GM13977 (cell line): ENCODE data around the gene ASIC2.

ENCODE experiments used
- DNase-seq: peaks from one replicate; pipeline ENCODE4 v3.0.0; 2012; ENCODE audit warnings: low spot score
- in situ Hi-C: fragments of 300-500 bp; cut with MboI; formaldehyde crosslinking; loops from one replicate; pipeline ENCODE4 v1.12.0; 2022; ENCODE audit warnings: low sequenced_read_pairs, low pct_unique_long_range_greater_than_20kb, mixed read lengths, inconsistent platforms; ENCODE audit not compliant: unreplicated experiment
- TF ChIP-seq, protein P1 (sequence below): IDR thresholded peaks from 2 replicates; pipeline ENCODE4 v1.5.1; 2012; ENCODE audit warnings: mild to moderate bottlenecking, control low read depth; ENCODE audit not compliant: insufficient read depth; ENCODE audit errors: extremely low read depth, missing control alignments

ASIC2 gene

GRCh38 chr17:33280162-33280943, 12.7 kb downstream of the ASIC2 start:
- in situ Hi-C loops = no loop called here
- TF ChIP-seq, protein P1, sequence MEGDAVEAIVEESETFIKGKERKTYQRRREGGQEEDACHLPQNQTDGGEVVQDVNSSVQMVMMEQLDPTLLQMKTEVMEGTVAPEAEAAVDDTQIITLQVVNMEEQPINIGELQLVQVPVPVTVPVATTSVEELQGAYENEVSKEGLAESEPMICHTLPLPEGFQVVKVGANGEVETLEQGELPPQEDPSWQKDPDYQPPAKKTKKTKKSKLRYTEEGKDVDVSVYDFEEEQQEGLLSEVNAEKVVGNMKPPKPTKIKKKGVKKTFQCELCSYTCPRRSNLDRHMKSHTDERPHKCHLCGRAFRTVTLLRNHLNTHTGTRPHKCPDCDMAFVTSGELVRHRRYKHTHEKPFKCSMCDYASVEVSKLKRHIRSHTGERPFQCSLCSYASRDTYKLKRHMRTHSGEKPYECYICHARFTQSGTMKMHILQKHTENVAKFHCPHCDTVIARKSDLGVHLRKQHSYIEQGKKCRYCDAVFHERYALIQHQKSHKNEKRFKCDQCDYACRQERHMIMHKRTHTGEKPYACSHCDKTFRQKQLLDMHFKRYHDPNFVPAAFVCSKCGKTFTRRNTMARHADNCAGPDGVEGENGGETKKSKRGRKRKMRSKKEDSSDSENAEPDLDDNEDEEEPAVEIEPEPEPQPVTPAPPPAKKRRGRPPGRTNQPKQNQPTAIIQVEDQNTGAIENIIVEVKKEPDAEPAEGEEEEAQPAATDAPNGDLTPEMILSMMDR = no peak
- no peak for DNase-seq

- in situ Hi-C loops = no loop called here
- TF ChIP-seq, protein P1 = no peak
- DNase-seq = no peak
These were observed 15.5 kb downstream of the ASIC2 start for GRCh38 chr17:33277436-33278100.

- in situ Hi-C loops = no loop called here
- TF ChIP-seq, protein P1 = no peak
- DNase-seq = no peak
These were observed 19.2 kb downstream of the ASIC2 start for GRCh38 chr17:33273743-33274410.

- no peak for DNase-seq
- in situ Hi-C loops = no loop called here
- TF ChIP-seq, protein P1 = no peak
These were observed 19.8 kb downstream of the ASIC2 start for GRCh38 chr17:33273271-33273670.

DNA sequence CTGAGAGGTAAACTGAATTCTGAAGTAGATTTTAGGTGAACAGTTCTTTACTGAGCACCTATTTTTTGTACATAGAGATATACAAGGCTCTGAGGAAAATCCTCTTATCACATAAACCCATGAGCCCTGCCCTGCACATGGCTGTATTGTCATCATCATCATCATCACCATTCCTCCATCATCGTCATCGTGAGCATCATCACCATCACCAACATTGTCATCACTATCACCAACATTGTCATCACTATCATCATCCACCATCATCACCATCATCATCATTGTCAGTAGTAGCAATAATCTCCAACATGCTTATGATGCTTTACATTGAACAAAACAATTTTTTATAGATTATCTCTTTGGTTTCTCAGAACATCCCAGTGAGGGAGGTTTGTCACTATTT, 20.7 kb downstream of the ASIC2 start:
- TF ChIP-seq, protein P1 = no peak
- DNase-seq = no peak
- in situ Hi-C loops = no loop called here

DNA sequence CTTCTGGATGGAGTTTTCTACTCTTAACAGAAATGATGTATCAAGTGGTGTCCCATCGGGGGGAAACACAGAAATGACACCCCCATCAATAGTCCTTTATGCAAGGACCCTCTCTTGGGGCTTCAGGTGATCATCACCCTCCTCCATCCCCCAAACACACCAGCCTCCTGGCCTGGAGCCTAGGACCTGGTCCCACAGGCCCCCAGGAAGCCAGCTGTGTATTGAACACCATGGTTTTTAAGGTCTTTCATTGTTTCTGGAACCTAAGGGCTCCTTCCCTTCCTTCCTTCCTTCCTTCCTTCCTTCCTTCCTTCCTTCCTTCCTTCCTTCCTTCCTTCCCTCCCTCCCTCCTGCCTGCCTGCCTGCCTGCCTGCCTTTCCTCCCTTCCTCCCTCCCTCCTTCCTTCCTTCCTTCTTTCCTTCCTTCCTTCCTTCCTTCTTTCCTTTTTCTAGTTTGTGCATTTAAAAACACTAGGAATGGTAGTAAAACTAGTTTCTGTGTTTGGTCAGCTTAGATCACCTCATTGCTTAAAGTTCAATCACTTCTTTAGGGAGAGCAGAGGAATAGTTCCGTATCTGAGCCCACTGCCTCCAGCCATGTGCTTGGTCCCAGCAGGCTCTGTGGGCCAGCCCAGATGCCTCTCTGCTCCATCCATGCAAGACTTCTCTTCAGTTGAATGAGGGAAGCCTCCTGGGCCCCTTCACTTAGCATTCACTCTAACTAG, 23.6 kb downstream of the ASIC2 start:
- in situ Hi-C loops = no loop called here
- TF ChIP-seq, protein P1 = no peak
- DNase-seq = no peak
